Erythroblast (primary cell): ENCODE measurements around the gene SLC9C2.
"Not testable (repeated sequence)": the region's sequence is repeated elsewhere in the genome, so short reads cannot be mapped to it uniquely, and the experiment has no call there.

ENCODE experiments used
- DNase-seq, 2 experiments: peaks; one replicate each; lab custom pipeline; 2025; lab: John Stamatoyannopoulos, UW
- GATA1 ChIP-seq: IDR thresholded peaks from 2 replicates; pipeline ENCODE4 v1.6.1; 2011; ENCODE audit warnings: low read depth, mild to moderate bottlenecking, control low read depth, low read length, moderate library complexity
- POLR2A ChIP-seq: IDR thresholded peaks from 2 replicates; pipeline ENCODE4 v1.6.1; 2011; ENCODE audit warnings: mild to moderate bottlenecking, low read length

The SLC9C2 gene

DNA sequence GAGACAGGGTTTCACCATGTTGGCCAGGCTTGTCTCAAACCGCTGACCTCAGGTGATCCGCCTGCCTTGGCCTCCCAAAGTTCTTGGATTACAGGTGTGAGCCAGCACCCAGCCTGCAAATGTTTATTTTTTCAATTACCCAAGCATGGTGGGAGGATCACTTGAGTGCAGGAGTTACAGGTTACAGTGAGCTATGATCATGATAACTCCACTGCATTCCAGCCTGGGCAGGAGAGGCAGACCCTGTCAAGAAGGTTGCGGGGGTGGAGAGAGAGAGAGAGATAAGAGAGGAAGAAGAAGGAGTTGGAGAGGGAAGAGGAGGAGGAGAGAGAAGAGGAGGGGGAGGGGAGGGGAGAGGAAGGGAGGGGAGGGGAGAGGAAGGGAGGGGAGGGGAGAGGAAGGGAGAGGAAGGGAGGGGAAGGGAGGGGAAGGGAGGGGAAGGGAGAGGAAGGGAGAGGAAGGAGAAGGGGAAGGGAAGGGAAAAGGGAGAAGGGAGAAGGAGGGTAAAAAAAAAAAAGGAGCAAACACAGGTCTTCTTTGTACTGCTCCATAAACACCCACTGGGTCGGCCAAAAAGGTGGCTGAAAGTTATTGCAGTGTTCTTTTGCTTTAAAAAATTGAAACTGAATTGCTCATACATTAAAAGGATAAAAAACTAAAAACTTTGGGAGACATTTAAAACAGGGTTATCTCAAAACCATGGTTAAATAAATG is 5.8 kb upstream of the SLC9C2 start:
- no peak for DNase-seq
- TF ChIP-seq POLR2A = no peak
- no peak for TF ChIP-seq GATA1

DNA sequence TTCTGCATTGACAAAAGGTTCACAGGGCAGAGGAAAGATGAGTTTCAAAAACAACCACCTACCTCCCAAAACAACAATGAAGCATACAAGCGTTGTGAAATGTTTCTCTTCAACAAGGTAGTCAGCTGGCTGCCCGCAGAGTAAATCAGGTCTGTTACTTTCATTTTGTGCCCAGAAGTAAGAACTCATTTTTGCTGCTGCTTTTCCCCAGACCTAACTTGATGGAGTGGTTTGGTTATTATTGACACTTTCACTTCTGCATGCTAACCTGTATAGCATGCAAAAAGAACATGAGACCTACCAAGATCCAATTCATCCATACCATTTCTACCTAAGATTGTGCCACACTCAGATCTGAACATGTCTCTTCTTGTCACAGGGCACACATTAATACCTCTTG is 1.3 kb downstream of the SLC9C2 start:
- TF ChIP-seq POLR2A (no peak), GATA1 (no peak)
- DNase-seq = no peak

DNA sequence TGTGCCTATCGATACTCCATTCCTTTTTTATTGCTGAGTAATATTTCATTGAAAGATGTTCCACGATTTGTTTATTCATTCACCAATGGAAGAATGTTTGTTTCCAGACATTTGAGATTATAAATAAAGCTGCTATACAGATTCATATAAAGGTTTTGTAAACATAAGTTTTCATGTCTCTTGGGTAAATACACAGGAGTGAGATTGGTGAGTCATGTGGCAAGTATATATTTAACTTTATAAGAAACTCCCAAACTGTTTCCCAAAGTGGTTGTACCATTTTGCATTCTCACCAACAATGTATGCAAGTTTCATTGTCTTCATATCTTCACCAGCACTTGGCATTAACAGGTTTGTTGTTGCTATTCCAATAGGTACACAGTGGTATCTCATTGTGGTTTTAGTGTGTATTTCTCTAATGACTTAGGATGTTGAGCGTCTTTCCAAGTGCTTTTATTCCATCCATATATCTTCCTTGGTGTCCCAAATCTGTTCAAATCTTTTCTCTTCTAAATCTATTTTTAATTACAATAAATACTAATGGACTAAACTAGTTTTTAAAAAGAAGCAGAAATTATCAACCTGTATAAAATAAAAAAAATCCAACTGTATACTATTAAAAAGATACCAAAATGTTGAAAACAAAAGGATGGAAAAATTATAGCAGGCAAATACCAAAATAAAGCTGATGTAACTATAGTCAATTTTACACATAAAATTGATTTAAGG is 6.6 kb downstream of the SLC9C2 start:
- TF ChIP-seq POLR2A = no peak
- no peak for TF ChIP-seq GATA1
- DNase-seq = no peak

DNA sequence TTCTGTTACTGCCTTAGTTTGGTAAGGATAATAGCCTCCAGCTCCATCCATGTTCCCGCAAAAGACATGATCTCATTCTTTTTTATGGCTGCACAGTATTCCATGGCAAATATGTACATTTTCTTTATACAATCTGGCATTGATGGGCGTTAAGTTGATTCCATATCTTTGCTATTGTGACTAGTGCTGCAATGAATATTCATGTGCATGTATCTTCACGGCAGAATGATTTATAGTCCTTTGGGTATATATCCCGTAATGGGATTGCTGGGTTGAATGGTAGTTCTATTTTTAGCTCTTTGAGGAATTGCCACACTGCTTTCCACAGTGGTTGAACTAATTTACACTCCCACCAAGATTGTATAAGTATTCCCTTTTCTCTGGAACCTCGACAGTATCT is 11.7 kb downstream of the SLC9C2 start:
- not testable (repeated sequence) for DNase-seq

DNA sequence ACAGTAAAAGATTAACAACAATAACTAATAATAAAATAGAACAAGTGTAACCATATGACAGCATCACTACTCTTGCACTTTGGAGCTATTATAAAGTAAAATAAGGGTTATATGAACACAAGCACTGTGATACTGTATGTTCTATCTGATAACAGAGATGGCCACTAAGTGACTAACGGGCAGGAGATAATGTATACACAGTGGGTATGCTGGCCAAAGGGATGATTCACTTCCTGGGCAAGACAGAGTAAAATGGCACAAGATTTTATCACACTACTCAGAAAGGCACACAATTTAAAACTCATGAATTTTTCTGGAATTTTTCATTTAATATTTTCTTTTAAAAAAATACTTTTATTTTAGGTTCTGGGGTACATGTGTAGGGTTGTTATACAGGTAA is 12.3 kb downstream of the SLC9C2 start:
- peak; percentile 17 to 32 for DNase-seq
- TF ChIP-seq POLR2A = no peak
- TF ChIP-seq GATA1 = no peak

DNA sequence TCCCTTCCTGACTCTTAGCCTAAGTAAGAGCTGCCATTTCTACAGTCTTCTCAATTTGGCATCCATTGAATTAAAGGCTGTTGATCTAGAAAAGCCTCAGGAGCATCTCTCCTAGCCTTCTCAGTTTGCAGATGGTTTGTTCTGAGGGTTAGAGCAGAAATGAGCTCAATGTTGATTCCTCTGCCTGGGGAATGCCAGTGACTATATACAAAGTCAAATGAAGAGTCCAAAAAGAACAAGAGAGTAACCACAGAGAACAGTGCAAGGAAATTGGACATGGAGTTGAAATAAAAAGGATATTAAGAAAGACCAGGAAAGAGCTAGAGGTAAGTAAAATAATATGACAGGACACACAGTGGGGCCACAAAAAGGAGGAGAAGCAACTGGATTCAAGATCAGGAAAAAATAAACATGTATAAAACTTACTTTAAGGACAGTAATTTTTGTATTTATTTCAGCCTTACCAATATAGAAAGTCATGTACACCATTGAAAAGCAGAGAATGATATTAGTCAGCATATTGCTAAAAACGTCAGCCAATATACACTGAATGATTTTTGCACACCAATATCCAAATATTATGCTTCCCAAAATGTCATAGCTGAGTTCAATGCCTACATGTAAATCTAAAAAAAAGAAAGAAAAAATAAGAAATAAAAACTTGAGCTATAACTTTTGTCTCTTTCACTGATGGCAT is 21.3 kb downstream of the SLC9C2 start:
- DNase-seq = peak in 1 of 2 experiments; percentile 30
- no peak for TF ChIP-seq POLR2A
- TF ChIP-seq GATA1 = no peak

DNA sequence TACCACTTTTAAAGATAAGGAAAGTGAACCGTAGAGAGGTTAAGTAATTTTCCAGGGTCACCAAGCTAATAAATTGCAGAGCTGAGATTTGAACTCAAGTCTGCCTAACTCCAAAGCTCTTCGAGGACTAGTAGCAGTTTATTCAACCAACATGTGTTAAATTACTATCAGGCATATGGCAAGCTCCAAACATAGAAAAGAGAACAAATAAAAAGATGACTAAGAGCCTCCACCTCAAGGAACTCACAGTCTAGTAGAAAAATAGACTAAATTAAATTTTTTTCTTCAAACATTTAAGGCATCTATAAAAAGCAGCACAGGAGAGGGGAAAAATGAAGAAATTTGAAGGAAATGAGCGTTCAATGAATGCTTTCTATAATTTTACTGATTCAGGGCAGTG is 22.2 kb downstream of the SLC9C2 start:
- no peak for TF ChIP-seq GATA1
- no peak for TF ChIP-seq POLR2A
- peak; percentile 23 to 50 for DNase-seq

DNA sequence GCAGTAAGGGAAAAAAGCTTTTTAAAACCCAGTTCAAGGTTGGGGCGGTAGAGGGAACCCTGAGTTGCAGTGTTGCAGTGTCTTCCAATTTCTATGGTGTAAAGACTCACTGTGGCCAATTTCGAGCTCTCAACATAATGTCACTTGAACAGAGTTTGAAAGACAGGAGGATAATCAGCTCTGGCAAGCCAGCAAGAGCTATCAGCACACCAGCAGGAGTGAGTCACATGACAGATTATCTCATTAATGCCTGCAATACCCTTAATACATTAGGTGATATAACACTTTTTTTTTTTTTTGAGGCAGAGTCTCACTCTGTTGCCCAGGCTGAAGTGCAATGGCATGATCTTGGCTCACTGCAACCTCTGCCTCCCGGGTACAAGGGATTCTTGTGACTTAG is 22.8 kb downstream of the SLC9C2 start:
- peak; percentile 6 for TF ChIP-seq POLR2A
- peak; percentile 36 for TF ChIP-seq GATA1
- peak; percentile 90 to 97 for DNase-seq

DNA sequence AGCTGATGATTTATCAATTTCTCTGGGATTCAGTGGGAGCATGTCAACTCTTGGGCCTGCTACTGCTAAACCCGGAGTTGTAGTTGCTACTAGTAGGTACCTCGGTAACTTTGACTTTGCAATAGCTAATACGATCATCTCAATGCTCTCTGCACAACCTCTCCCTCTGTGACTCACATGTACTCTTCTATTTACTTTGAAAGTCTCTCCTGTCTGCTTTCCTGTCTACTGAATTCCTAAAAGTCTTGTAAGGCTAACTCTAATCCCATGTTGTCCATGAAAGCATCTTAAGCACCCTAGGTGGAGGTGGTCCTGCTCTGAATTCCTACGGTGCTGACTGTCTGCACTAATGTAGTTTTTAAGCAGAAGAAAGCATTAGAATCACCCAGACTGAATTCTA is 29.3 kb downstream of the SLC9C2 start:
- no peak for TF ChIP-seq POLR2A
- no peak for TF ChIP-seq GATA1
- DNase-seq = no peak

DNA sequence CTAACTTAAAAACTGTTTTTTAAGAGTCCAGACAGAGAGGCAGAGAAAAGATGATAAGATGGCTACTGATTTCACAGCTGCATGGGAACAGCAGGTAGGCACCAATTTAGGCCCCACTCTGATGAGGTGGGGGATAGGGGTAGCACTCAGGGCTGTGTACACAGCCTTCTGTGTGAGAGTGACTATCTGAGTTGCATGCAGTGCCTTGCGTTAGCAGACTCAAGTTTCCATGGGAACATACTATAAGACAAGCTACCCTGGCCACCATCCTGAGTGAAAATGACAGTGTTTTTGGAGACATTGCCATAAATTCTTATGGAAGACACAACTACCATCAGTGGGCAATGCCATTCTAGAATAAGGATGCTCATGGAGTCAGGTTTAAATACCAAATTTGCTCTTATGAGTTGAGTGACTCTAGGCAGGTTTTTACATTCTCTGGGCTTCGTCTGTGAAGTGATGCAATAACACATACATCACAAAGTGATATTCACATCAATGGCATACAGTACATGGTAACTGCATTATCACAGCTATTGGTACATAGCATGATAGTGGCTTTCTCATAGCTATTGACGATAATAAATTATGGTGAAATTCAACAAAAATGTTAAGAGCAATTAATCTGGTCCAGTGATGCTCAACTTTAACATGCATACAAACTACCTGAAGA is 30.5 kb downstream of the SLC9C2 start:
- no peak for TF ChIP-seq POLR2A
- no peak for TF ChIP-seq GATA1
- peak; percentile 7 to 40 for DNase-seq

DNA sequence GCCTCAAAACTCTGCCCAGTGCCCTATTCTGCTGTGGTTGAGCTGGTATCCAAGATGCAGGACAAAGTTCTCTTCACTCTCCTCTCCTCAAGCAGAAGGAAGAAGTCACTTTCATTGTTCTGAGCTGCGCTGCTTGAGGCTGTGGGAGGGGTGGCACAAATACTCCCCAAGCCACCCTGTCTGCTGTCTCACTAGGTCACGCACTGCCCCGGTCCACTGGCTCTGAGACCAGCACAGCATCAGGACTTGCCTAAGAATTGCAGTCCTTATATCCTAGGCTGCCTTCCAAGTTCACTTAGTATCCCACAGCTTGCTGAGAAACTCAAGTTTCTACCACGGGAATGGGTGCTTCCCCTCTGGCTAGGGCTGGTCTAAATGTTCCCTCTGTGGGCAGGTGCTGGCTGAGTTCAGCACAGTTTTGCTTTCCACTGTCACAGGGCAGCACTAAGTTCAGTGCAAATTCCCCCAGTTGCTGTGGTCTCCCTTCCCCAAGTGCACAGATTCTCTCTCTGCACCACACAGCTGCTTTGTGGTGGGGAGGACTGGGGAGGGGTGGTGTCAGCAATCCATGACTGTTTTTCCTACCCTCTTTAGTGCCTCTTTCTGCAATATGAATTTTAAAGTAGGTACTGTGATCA is 32.4 kb downstream of the SLC9C2 start:
- DNase-seq = no peak
- TF ChIP-seq POLR2A = no peak
- no peak for TF ChIP-seq GATA1

DNA sequence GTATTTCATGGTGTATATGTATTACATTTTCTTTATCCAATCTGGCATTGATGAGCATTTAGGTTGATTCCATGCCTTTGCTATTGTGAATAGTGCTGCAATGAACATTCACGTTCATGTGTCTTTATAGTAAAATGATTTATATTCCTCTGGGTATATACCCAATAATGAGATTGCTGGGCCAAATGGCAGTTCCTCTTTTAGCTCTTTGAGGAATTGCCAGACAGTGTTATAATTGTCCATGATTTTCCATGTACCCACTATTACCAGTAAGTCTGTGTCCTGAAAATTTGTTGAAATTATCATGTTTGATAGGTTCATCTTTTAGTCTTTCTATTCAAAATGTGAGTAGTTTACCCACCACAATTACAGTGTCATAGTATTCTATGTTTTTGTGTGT is 34.4 kb downstream of the SLC9C2 start:
- no peak for DNase-seq
- TF ChIP-seq POLR2A (no peak), GATA1 (no peak)

DNA sequence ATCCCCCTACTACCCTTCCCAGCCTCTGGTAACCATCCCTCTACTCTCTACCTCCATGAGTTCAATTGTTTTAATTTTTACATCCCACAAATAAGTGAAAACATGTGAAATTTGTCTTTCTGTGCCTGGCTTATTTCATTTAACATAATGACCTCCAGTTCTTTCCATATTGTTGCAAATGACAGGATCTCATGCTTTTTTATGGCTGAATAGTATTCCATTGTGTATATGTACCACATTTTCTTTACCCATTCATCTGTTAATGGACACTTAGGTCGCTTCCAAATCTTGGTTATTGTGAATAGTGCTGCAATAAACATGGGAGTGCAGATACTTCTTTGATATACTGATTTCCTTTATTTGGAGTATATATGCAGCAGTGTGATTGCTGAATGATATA is 39.0 kb downstream of the SLC9C2 start:
- not testable (repeated sequence) for DNase-seq

DNA sequence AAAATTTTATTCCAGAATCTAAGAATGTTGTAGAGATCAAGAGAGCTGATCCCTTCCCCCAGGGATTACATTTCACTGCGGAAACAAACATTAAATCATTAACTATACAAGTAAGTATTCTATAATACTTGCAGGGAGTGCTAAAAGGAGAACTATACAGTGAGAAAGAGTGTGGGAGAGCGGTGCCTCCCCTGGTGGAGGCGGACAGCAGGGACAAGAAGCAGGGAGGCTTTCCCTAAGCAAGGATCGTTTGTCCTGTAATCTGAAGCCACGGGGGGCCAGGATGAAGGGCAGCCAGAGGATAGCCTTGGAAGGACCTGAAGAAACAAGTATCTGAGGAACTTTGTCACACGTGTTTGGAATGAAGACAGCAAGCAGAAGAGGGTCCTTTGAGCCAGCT is 40.1 kb downstream of the SLC9C2 start:
- TF ChIP-seq GATA1 = no peak
- TF ChIP-seq POLR2A = no peak
- DNase-seq = peak; percentile 7 to 21
